Dedifferentiated amniotic fluid mesenchymal stem cell (primary cell): ENCODE data around the gene SPATA16.
A peak's percentile ranks its signal among the peaks of the same experiment; 100 is the strongest.
"Not testable (repeated sequence)": the region's sequence is repeated elsewhere in the genome, so short reads cannot be mapped to it uniquely, and the experiment has no call there.

Experiments used
- DNase-seq: peaks from one replicate; pipeline ENCODE4 v3.0.0-alpha.2; 2016; ENCODE audit errors: extremely low spot score

SPATA16 gene

GRCh38 chr3:173140986-173141385 is at the start of gene SPATA16:
SPATA16 (minus strand) TSS chr3:173141235; CDS start chr3:173117731, 23,504 bp downstream.
- no peak for DNase-seq

DNA sequence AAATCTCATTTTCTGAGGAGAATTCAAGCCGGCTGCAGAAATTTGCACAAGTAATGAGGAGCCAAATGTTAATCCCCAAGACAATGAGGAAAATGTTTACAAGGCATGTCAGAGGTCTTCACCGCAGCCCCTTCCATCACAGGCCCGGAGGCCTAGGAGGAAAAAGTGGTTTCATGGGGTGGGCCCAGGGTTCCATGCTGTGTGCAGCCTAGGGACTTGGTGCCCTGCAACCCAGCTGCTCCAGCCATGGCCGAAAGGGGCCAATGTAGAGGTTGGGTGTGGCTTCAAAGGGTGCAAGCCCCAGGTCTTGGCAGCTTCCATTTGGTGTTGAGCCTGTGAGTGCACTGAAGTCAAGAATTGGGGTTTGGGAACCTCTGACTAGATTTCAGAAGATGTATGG is 42.0 kb upstream of the SPATA16 start:
- DNase-seq: not testable (repeated sequence)

DNA sequence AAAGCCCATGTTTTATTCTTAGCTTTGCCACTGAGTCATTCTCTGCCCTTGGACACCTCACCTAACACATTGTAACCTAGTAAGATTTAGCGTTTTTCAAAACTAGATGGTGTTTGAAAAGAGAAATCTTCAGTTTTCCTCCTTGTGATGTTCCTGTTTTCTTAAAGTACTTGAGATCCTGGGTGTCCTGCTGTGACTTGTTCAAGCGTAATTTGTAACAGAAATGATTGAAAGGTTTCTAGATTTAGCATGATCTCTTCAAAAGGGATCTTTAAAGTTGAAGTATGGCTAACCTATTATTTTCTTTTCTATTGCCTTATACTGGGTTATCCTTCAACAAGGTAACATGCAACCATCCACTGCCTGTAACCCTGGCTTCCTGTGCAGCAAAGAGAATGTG is 32.6 kb upstream of the SPATA16 start:
- DNase-seq: no peak

DNA sequence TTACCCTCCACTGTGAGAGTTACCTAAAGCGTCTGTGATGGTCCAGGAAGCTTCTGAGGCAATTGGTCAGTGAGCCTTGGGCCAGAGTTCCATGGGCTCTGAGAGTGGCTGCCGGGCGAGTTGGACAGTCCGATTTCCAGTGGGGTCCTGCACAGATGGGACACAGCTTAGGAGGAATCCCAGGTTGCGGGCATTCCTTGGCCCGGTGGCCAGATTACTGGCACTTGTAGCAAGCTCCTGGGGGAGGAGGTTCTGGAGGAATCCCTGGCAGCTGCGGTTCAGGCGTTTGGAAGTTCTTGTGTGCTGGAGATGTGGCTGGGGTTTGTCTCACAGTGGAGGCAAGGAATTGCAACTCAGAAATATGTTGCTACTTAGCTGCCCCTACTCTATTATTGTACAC is 18.1 kb upstream of the SPATA16 start:
- DNase-seq: not testable (repeated sequence)

- DNase-seq: not testable (repeated sequence)
These were observed 15.5 kb upstream of the SPATA16 start for GRCh38 chr3:173156533-173156932.

GRCh38 chr3:173153631-173154030 is 12.6 kb upstream of the SPATA16 start:
- no peak for DNase-seq

- no peak for DNase-seq
These were observed 1.6 kb downstream of the SPATA16 start for GRCh38 chr3:173139420-173139819.

- DNase-seq: no peak
These were observed 3.0 kb downstream of the SPATA16 start for GRCh38 chr3:173138026-173138425.

- no peak for DNase-seq
These were observed 6.0 kb downstream of the SPATA16 start for GRCh38 chr3:173135059-173135458.

DNA sequence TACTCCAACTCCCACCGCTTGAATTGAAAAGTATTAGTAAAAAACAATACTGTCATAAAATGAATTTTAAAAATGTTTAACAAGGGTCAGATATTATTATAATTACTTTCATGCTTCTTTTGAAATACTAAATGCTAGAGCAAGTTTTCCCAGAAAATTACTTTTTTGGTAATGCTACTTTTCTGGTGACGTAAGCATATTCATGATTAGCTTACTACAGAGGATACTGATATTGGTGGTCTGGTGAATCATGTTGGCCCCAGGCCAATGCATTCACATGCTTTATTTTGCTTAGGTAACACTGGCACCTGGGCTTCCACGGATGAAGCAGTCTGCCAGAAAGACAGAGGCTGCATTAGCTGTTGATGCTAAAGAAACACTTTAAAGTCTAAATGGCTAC is 12.4 kb downstream of the SPATA16 start:
- no peak for DNase-seq

- DNase-seq: no peak
These were observed 29.7 kb downstream of the SPATA16 start for GRCh38 chr3:173111321-173111720.

DNA sequence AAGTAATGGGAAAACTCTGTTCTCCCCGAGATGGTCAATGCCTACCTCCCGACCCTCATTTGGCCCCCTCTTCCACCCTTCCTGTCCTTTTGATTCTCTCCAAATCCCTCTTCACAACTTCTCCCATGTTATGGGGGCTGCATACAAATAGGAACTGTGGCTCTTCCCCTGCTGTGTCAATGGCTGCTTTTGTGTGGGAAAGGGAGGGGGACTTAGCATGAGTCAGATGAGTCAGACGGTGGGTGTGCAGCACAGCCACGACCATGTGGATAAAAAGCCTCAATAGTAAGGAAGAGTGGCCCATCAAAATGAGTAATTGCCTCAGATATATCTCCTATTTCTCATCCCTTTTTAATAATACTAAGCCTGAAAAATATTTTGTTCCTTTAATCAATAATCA is 31.9 kb downstream of the SPATA16 start:
- DNase-seq: no peak

DNA sequence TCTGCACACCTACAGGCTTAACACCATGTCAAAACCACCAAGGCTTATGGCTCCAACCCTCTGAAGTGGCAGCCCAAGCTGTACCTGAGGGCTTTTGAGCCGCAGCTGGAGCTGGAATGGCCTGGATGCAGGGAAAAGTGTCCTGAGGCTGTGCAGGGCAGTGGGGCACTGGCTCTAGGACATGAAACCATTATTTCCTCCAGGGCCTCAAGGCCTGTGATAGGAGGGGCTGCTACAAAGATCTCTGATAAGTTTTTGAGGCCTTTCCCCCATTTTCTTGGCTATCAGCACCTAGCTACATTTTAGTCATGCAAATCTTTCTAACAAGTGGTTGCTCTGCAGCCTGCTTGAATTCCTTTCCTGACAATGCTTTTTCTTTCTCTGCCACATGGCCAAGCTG is 37.6 kb downstream of the SPATA16 start:
- DNase-seq: no peak

GRCh38 chr3:173098959-173099358 is 42.1 kb downstream of the SPATA16 start:
- DNase-seq: no peak

GRCh38 chr3:173096994-173097785 is 43.8 kb downstream of the SPATA16 start:
- DNase-seq: no peak

DNA sequence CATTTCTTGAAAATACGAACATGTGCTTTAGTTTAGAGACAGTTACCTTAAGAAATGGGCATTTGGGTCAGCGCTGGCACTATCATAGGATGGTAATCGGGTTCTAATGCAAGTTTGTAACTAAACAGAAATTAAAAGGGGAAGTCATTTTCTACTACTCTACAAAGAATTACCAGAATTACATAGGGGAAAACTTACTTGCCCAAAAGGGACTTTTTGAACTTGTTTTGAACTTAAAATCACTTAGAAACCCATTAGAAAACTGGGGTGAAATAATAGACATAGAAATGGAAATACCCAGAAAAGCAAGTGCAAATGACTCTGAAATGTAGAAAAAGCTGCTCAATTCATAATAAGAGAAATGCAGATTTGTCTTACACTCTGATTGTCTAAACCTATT is 44.9 kb downstream of the SPATA16 start:
- DNase-seq: no peak

DNA sequence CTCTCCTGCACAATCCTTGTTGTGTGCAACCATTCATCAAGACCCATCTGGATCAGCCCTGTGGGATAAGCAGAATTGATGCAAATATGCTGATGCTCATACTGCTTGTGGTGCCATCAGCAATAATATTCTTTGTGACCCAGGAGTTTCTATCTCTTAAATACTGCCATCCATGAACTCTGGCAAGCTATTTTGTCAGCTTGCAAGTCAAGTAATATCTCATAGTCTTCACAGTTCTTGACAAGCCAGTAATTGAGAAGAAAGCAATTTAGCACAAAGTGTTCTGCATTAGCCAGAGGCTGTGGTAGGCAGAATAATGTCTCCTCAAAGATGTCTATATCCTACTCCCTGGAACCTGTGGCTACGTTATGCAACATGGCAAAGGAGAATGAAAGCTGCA is 49.0 kb downstream of the SPATA16 start:
- no peak for DNase-seq

GRCh38 chr3:173090492-173090891 is 50.5 kb downstream of the SPATA16 start:
- DNase-seq: no peak

- no peak for DNase-seq
These were observed 51.8 kb downstream of the SPATA16 start for GRCh38 chr3:173089283-173089682.

GRCh38 chr3:173078525-173078924 is 62.5 kb downstream of the SPATA16 start:
- DNase-seq: no peak

DNA sequence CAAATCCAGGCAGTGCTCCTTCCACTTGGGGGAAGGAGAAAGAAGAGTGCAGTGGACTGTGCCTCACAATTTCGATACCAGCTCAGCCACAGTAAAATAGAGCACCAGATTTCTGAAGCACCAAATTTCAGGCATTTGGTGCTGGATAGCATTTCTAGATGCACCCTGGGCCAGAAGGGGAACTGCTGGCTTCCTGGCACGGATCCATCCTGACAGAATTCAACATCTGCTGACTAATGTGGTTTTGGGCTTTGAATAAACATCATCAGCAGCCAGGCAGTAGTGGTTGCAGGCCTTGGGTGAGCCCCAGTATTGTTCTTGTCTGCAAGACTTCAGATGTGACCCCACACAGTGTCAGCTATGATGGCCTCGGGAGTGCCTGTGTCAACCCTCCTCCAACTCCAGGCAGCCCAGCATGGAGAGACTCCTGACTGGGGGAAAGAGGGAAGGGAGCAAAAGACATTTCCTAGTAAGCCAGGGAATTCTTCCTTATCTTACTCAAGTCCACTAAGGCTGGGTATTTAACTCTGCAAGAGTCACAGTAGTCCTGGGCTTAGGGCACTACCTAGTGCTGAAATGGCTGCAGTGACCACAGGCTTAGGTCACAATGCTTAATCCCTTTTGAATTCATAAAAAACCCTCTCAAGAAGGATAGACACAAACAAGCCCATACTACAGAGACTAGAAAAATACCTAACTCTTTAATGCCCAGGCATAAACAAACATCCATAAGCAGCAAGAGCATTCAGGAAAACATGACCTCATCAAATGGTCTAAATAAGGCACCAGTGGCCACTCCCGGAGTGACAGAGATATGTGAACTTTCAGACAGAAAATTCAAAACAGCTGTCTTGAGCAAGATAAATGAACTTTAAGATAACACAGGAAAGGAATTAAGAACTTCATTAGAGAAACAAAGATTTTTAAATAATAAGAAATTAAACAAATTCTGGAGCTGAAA is 74.7 kb downstream of the SPATA16 start:
- DNase-seq: peak; percentile 20

DNA sequence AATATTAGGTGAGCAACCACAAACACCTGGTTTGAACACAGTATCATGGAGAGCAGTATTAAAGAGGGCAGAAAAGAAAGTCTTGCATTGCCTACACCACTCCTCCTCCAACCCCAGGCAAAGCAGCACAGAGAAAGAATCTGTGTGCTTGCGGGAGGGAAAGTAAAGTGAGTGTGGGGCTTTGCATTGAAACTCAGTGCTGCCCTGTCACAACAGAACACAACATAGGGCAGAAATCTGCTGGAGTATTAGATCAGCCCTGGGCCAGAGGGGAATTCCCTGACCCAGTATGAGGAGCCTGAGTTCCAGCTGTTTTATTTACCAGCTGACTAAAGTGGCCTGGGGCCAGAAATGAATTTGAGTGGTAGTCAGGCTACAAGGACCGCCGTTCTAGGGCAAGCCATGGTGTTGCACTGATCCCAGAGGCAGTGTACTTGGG is 75.5 kb downstream of the SPATA16 start:
- DNase-seq: no peak

DNA sequence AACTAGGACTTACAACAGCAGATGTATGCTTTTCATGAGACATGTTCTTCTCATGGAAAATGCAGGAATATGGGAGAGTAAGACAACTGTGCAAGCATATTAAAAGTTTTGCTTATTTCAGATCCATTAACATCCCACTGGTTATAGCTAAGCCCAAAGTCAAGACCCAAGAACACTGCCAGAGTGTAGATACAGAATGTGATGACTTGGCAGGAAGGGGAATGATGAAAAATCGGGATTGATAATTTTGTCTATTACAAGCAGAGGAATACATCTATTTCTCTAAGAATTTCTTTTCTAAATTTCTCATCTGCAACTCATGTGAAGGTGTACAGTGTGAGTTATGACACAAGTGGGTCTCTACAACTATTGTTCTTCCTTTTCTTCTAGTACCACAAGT is 76.4 kb downstream of the SPATA16 start:
- no peak for DNase-seq
